Neuronal stem cell (in vitro differentiated cells): ENCODE measurements around the gene NDUFS3.

Source experiments
- DNase-seq: peaks from one replicate; pipeline ENCODE4 v3.0.0-alpha.2; 2013; ENCODE audit warnings: low spot score
- H2AFZ ChIP-seq: one replicate; pipeline ENCODE4 v1.6.1; 2013; ENCODE audit warnings: mild to moderate bottlenecking, low read length, inconsistent platforms
- H2AK5ac ChIP-seq: 2 replicates; pipeline ENCODE4 v1.6.1; 2013; ENCODE audit warnings: low read depth, mild to moderate bottlenecking, inconsistent platforms, low read length, moderate library complexity, mixed read lengths
- H2BK120ac ChIP-seq: 2 replicates; pipeline ENCODE4 v1.6.1; 2013; ENCODE audit warnings: low read depth, mild to moderate bottlenecking, inconsistent platforms, low read length, moderate library complexity, mixed read lengths
- H2BK12ac ChIP-seq: one replicate; pipeline ENCODE4 v1.6.1; 2013; ENCODE audit warnings: low read length, inconsistent platforms
- H2BK15ac ChIP-seq: 2 replicates; pipeline ENCODE4 v1.6.1; 2013; ENCODE audit warnings: mild to moderate bottlenecking, low read length, inconsistent platforms, mixed read lengths
- H2BK5ac ChIP-seq: one replicate; pipeline ENCODE4 v1.6.1; 2013; ENCODE audit warnings: inconsistent platforms, mild to moderate bottlenecking, low read length, moderate library complexity
- H3K14ac ChIP-seq: one replicate; pipeline ENCODE4 v1.6.1; 2013; ENCODE audit warnings: low read length, inconsistent platforms
- H3K18ac ChIP-seq: 2 replicates; pipeline ENCODE4 v1.6.1; 2013; ENCODE audit warnings: low read length, inconsistent platforms
- H3K23ac ChIP-seq: 2 replicates; pipeline ENCODE4 v1.6.1; 2013; ENCODE audit warnings: low read depth, mild to moderate bottlenecking, mixed read lengths, low read length, inconsistent platforms; ENCODE audit not compliant: poor library complexity
- H3K27ac ChIP-seq: replicated peaks from 3 replicates; pipeline ENCODE4 v1.5.1; 2013; ENCODE audit warnings: low read length, inconsistent platforms
- H3K27me3 ChIP-seq, 3 experiments: 2 replicates each; pipeline ENCODE4 v1.6.1; 2013; ENCODE audit warnings: low read length in 3 of 3, mild to moderate bottlenecking in 2 of 3, inconsistent platforms in 1 of 3, low read depth in 1 of 3, mixed read lengths in 1 of 3, moderate library complexity in 1 of 3; ENCODE audit not compliant: control insufficient read depth in 3 of 3, insufficient read depth in 3 of 3
- H3K36me3 ChIP-seq, 2 donors: replicated peaks in 1 of 2; 2 replicates each; pipeline ENCODE4 v1.6.1; 2013; ENCODE audit warnings: low read length in 2 of 2; ENCODE audit not compliant: control insufficient read depth in 2 of 2, insufficient read depth in 2 of 2
- H3K4ac ChIP-seq: 2 replicates; pipeline ENCODE4 v1.6.1; 2013; ENCODE audit warnings: inconsistent platforms, mild to moderate bottlenecking, low read length, moderate library complexity
- H3K4me1 ChIP-seq, 2 donors: 1 replicate in 1 of 2; 2 replicates in 1 of 2; pipeline ENCODE4 v1.6.1; 2013; ENCODE audit warnings: low read length in 2 of 2, low read depth in 1 of 2; ENCODE audit not compliant: control insufficient read depth in 2 of 2, insufficient read depth in 1 of 2
- H3K4me2 ChIP-seq: one replicate; pipeline ENCODE4 v1.6.1; 2013; ENCODE audit warnings: mild to moderate bottlenecking, low read length, inconsistent platforms; ENCODE audit not compliant: insufficient read depth, poor library complexity, severe bottlenecking
- H3K4me3 ChIP-seq, 2 donors: 2 replicates each; pipeline ENCODE4 v1.5.1; 2013; ENCODE audit warnings: low read length in 2 of 2, mild to moderate bottlenecking in 2 of 2, inconsistent platforms in 1 of 2, moderate library complexity in 1 of 2
- H3K79me1 ChIP-seq: one replicate; pipeline ENCODE4 v1.6.1; 2013; ENCODE audit warnings: low read depth, mild to moderate bottlenecking, inconsistent platforms, low read length, moderate library complexity
- H3K9ac ChIP-seq: one replicate; pipeline ENCODE4 v1.6.1; 2013; ENCODE audit warnings: mild to moderate bottlenecking, low read depth, low read length, inconsistent platforms; ENCODE audit not compliant: poor library complexity
- H3K9me3 ChIP-seq, 2 donors: replicated peaks in 1 of 2; 2 replicates each; pipeline versions ENCODE3 to v1.6.1; 2013; ENCODE audit warnings: low read length in 2 of 2, mild to moderate bottlenecking in 2 of 2, inconsistent platforms in 1 of 2, low read depth in 1 of 2, mixed read lengths in 1 of 2, moderate library complexity in 1 of 2; ENCODE audit not compliant: control insufficient read depth in 2 of 2, insufficient read depth in 1 of 2
- H4K8ac ChIP-seq: one replicate; pipeline ENCODE4 v1.6.1; 2013; ENCODE audit warnings: low read depth, mild to moderate bottlenecking, inconsistent platforms, low read length, moderate library complexity
- H4K91ac ChIP-seq: one replicate; pipeline ENCODE4 v1.6.1; 2013; ENCODE audit warnings: low read length, low read depth, mild to moderate bottlenecking, inconsistent platforms; ENCODE audit not compliant: poor library complexity
- WGBS, 2 donors: extraction: QIAGEN DNeasy Blood & Tissue Kit; methylation state at CpG; one replicate each; pipeline ENCODE4 v1.1.7; 2013; ENCODE audit warnings: missing lambda C conversion rate in 2 of 2, mixed read lengths in 1 of 2; ENCODE audit not compliant: insufficient read length in 2 of 2, insufficient replicate concordance in 1 of 2; ENCODE audit errors: extremely low coverage in 2 of 2; 5-methylcytosine and 5-hydroxymethylcytosine counted together

NDUFS3 gene

GRCh38 chr11:47616726-47617416, 38.0 kb downstream of the NDUFS3 start:
- Histone ChIP-seq H2BK120ac (no peak overlapping the region), H3K36me3 (peaks cover 12 to 50% of the 10 kb centered on the region in 2 donors), H4K8ac (no peak overlapping the region), H2AFZ (no peak overlapping the region), H2AK5ac (no peak overlapping the region), H3K4me3 (no peak overlapping the region), H3K18ac (no peak overlapping the region), H3K14ac (no peak overlapping the region), H3K27ac (no peak overlapping the region), H3K9me3 (no peaks in the 10 kb centered on the region), H4K91ac (no peak overlapping the region), H2BK5ac (no peak overlapping the region), H3K4me2 (no peak overlapping the region), H2BK12ac (no peak overlapping the region), H3K4me1 (no peaks in the 10 kb centered on the region), H3K79me1 (no peaks in the 10 kb centered on the region), H2BK15ac (no peak overlapping the region), H3K23ac (no peak overlapping the region), H3K27me3 (no peaks in the 10 kb centered on the region), H3K4ac (no peak overlapping the region), H3K9ac (no peak overlapping the region)
- no peak for DNase-seq
- no CpG with 5 or more reads among the region's 10 CpGs for WGBS, 2 donors

GRCh38 chr11:47617417-47617809, 38.5 kb downstream of the NDUFS3 start:
- no peaks in the 10 kb centered on the region for H3K9me3 ChIP-seq
- no peak overlapping the region for H3K23ac ChIP-seq
- H3K14ac ChIP-seq: no peak overlapping the region
- H3K27me3 ChIP-seq: no peaks in the 10 kb centered on the region
- H3K4me2 ChIP-seq: no peak overlapping the region
- H2AFZ ChIP-seq: no peak overlapping the region
- H3K4ac ChIP-seq: no peak overlapping the region
- H2BK120ac ChIP-seq: no peak overlapping the region
- no peaks in the 10 kb centered on the region for H3K4me1 ChIP-seq
- no peak overlapping the region for H3K9ac ChIP-seq
- no peak overlapping the region for H4K8ac ChIP-seq
- H3K4me3 ChIP-seq: no peak overlapping the region
- no peak overlapping the region for H2AK5ac ChIP-seq
- no peak overlapping the region for H3K27ac ChIP-seq
- no peak overlapping the region for H3K18ac ChIP-seq
- no peaks in the 10 kb centered on the region for H3K79me1 ChIP-seq
- WGBS, 2 donors: no CpG with 5 or more reads among the region's 3 CpGs
- H2BK12ac ChIP-seq: no peak overlapping the region
- H2BK5ac ChIP-seq: no peak overlapping the region
- no peak overlapping the region for H2BK15ac ChIP-seq
- peaks cover 12 to 56% of the 10 kb centered on the region in 2 donors for H3K36me3 ChIP-seq
- no peak for DNase-seq
- no peak overlapping the region for H4K91ac ChIP-seq

- WGBS, 2 donors: no CpG with 5 or more reads among the region's 2 CpGs
- no peak overlapping the region for H2AFZ ChIP-seq
- H3K27ac ChIP-seq: no peak overlapping the region
- no peak overlapping the region for H3K4me3 ChIP-seq
- no peak overlapping the region for H3K9ac ChIP-seq
- no peak for DNase-seq
- H3K27me3 ChIP-seq: no peaks in the 10 kb centered on the region
- no peak overlapping the region for H2AK5ac ChIP-seq
- H4K91ac ChIP-seq: no peak overlapping the region
- peaks cover 22 to 90% of the 10 kb centered on the region in 2 donors for H3K36me3 ChIP-seq
- H3K9me3 ChIP-seq: no peaks in the 10 kb centered on the region
- H4K8ac ChIP-seq: no peak overlapping the region
- H2BK12ac ChIP-seq: no peak overlapping the region
- no peak overlapping the region for H3K4me2 ChIP-seq
- H3K4ac ChIP-seq: no peak overlapping the region
- H3K18ac ChIP-seq: no peak overlapping the region
- no peak overlapping the region for H3K23ac ChIP-seq
- no peak overlapping the region for H2BK15ac ChIP-seq
- H2BK120ac ChIP-seq: no peak overlapping the region
- H3K14ac ChIP-seq: no peak overlapping the region
- no peak overlapping the region for H2BK5ac ChIP-seq
- H3K4me1 ChIP-seq: no peaks in the 10 kb centered on the region
- H3K79me1 ChIP-seq: no peaks in the 10 kb centered on the region
Observed at GRCh38 chr11:47620836-47621378, 42.0 kb downstream of the NDUFS3 start.

GRCh38 chr11:47626234-47626633, 47.4 kb downstream of the NDUFS3 start:
- Histone ChIP-seq H2BK15ac (no peak overlapping the region), H2AK5ac (no peak overlapping the region), H3K9ac (no peak overlapping the region), H3K36me3 (peaks cover 24 to 96% of the 10 kb centered on the region in 2 donors), H4K91ac (no peak overlapping the region), H2BK12ac (no peak overlapping the region), H3K4me3 (no peak overlapping the region), H3K27me3 (no peaks in the 10 kb centered on the region), H3K18ac (no peak overlapping the region), H3K9me3 (no peaks in the 10 kb centered on the region), H2AFZ (no peak overlapping the region), H3K4me1 (no peaks in the 10 kb centered on the region), H3K79me1 (no peaks in the 10 kb centered on the region), H3K27ac (no peak overlapping the region), H2BK120ac (no peak overlapping the region), H4K8ac (no peak overlapping the region), H3K23ac (no peak overlapping the region), H3K4ac (no peak overlapping the region), H3K14ac (no peak overlapping the region), H2BK5ac (no peak overlapping the region), H3K4me2 (no peak overlapping the region)
- no CpG with 5 or more reads among the region's 8 CpGs for WGBS, 2 donors
- DNase-seq: no peak
